ENCODE measurements around the gene DYNLL1. TPM values are rescaled to one million over a fixed set of nuclear protein-coding genes. Genes with fewer than 3 reads are reported as not detected.

The DYNLL1 gene
- total and polyA plus RNA-seq, 2 of the 13 experiments (the other 11 are each of a cell fraction or from before 2014, with no cell fraction given) = 271 to 294 TPM

DNA sequence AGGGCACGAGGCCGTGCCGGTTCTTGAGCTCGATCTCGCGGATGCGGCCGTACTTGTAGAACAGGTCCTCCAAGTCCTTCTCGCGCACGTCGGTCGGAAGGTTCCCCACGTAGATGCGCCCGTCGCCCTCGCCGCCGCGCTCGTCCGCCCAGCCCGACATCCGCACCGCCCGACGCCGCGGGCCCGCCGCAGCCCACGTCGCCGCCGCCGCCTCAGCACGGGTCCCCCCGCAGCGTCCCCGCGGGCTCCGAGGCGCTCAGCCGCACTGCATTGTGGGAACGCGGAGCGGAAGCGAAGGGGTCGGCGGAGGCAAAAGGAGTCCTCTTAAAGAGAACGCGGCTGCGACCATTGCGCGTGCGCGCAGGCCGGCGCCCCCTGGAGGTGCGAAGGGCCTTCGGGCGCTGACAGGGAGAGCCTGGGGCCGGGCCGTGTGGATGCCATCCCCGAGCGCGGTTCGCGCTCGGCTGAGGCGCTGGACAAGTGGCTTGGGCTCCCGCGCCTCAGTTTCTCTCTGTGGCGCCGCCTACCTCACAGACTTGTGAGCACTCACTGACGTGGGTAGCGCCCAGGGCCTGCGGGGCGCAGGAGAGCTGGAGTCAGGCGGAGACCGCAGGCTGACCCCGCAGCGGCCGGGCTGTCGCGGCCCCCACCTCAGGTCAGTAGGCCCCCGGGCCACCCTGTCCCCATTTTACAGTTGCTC lies 26.3 kb upstream of the DYNLL1 start, which contains the start of gene SRSF9 (continued):
- TF ChIP-seq, protein P1, sequence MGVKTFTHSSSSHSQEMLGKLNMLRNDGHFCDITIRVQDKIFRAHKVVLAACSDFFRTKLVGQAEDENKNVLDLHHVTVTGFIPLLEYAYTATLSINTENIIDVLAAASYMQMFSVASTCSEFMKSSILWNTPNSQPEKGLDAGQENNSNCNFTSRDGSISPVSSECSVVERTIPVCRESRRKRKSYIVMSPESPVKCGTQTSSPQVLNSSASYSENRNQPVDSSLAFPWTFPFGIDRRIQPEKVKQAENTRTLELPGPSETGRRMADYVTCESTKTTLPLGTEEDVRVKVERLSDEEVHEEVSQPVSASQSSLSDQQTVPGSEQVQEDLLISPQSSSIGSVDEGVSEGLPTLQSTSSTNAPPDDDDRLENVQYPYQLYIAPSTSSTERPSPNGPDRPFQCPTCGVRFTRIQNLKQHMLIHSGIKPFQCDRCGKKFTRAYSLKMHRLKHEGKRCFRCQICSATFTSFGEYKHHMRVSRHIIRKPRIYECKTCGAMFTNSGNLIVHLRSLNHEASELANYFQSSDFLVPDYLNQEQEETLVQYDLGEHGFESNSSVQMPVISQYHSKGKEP (CRISPR knock-in tag; IDR thresholded peaks at IDR 0.05) = no peak
- no peak for TF ChIP-seq KLF13 (CRISPR knock-in tag; IDR thresholded peaks at IDR 0.05)
- no peak for TF ChIP-seq FOXA1 (IDR thresholded peaks at IDR 0.05)
- no peak for TF ChIP-seq FOXA1 (CRISPR knock-in tag; IDR thresholded peaks at IDR 0.05)
- peak; percentile 65 for TF ChIP-seq ZNF781 (CRISPR knock-in tag; IDR thresholded peaks at IDR 0.05; ENCODE audit: borderline replicate concordance, not compliant biosample characterization)
- TF ChIP-seq, protein P2, sequence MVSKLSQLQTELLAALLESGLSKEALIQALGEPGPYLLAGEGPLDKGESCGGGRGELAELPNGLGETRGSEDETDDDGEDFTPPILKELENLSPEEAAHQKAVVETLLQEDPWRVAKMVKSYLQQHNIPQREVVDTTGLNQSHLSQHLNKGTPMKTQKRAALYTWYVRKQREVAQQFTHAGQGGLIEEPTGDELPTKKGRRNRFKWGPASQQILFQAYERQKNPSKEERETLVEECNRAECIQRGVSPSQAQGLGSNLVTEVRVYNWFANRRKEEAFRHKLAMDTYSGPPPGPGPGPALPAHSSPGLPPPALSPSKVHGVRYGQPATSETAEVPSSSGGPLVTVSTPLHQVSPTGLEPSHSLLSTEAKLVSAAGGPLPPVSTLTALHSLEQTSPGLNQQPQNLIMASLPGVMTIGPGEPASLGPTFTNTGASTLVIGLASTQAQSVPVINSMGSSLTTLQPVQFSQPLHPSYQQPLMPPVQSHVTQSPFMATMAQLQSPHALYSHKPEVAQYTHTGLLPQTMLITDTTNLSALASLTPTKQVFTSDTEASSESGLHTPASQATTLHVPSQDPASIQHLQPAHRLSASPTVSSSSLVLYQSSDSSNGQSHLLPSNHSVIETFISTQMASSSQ (IDR thresholded peaks at IDR 0.05; ENCODE audit: low read depth) = no peak
- TF ChIP-seq, protein P2 (CRISPR knock-in tag; IDR thresholded peaks at IDR 0.05; ENCODE audit: borderline replicate concordance) = no peak; the same call in 1 of the 2 replicates
- no peak for TF ChIP-seq ZFP1 (CRISPR knock-in tag; IDR thresholded peaks at IDR 0.05)
- TF ChIP-seq REST (IDR thresholded peaks at IDR 0.05; ENCODE audit: borderline replicate concordance in 1 of 2, low read depth in 1 of 2, low read length in 2 of 2) = peak in 1 of 2 experiments; percentile 12; a peak in 1 of 4 replicates
- no peak for TF ChIP-seq NFIC (IDR thresholded peaks at IDR 0.05; ENCODE audit: low read length)
- peak; percentile 86 for TF ChIP-seq TBX2 (CRISPR knock-in tag; IDR thresholded peaks at IDR 0.05; ENCODE audit: borderline replicate concordance)
- TF ChIP-seq, protein P3, sequence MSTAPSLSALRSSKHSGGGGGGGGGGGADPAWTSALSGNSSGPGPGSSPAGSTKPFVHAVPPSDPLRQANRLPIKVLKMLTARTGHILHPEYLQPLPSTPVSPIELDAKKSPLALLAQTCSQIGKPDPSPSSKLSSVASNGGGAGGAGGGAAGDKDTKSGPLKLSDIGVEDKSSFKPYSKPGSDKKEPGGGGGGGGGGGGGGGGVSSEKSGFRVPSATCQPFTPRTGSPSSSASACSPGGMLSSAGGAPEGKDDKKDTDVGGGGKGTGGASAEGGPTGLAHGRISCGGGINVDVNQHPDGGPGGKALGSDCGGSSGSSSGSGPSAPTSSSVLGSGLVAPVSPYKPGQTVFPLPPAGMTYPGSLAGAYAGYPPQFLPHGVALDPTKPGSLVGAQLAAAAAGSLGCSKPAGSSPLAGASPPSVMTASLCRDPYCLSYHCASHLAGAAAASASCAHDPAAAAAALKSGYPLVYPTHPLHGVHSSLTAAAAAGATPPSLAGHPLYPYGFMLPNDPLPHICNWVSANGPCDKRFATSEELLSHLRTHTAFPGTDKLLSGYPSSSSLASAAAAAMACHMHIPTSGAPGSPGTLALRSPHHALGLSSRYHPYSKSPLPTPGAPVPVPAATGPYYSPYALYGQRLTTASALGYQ (CRISPR knock-in tag; IDR thresholded peaks at IDR 0.05) = no peak
- TF ChIP-seq ZNF331 (CRISPR knock-in tag; IDR thresholded peaks at IDR 0.05) = no peak; the same call in 1 of the 2 replicates
- TF ChIP-seq NR2F2 (IDR thresholded peaks at IDR 0.05; ENCODE audit: borderline replicate concordance, low read depth) = no peak
